Testis (tissue), 3 donors: ENCODE results near the gene ZPBP2. TPM values are rescaled to one million over a fixed set of nuclear protein-coding genes. Genes with fewer than 3 reads are reported as not detected.
A peak's percentile ranks its signal among the peaks of the same experiment; 100 is the strongest.
"Not testable (repeated sequence)": the region's sequence is repeated elsewhere in the genome, so short reads cannot be mapped to it uniquely, and the experiment has no call there.

Experiments used
- DNase-seq: peaks from one replicate; pipeline ENCODE4 v3.0.0-alpha.2; 2019
- H3K27ac ChIP-seq, 2 donors: fragments of 200-600 bp; sonication (generic); one replicate each; pipeline ENCODE4 v1.5.1; 2019
- H3K27me3 ChIP-seq: fragments of 200-600 bp; sonication (generic); one replicate; pipeline ENCODE4 v1.5.1; 2019
- H3K36me3 ChIP-seq: fragments of 200-600 bp; sonication (generic); one replicate; pipeline ENCODE4 v1.5.1; 2017; ENCODE audit warnings: low read depth; ENCODE audit errors: missing control alignments
- H3K4me1 ChIP-seq: fragments of 200-600 bp; sonication (generic); one replicate; pipeline ENCODE4 v1.5.1; 2019
- H3K4me3 ChIP-seq, 2 donors: fragments of 200-600 bp; sonication (generic); one replicate each; pipeline ENCODE4 v1.5.1; 2017 to 2019
- H3K9me3 ChIP-seq: fragments of 200-600 bp; sonication (generic); one replicate; pipeline ENCODE4 v1.5.1; 2017
- POLR2A ChIP-seq: fragments of 450-650 bp; IDR thresholded peaks from one replicate; pipeline ENCODE4 v1.6.1; 2017; ENCODE audit warnings: antibody characterized with exemption, mild to moderate bottlenecking, moderate library complexity
- WGBS, 2 donors: methylation state at CpG; one replicate each; pipeline ENCODE4 v1.1.5; 2018; 5-methylcytosine and 5-hydroxymethylcytosine counted together
- intact Hi-C: fragments of 100-400 bp; cut with DNase I; formaldehyde crosslinking; loops from one replicate; pipeline ENCODE4 v1.15.1; 2023; ENCODE audit warnings: low total_unique reads
- polyA plus RNA-seq: library from polyadenylated mRNA; stranded (reverse); fragments of 350-450 nt; fragmentation: Illumina TruSeq; extraction: RNeasy Lipid Tissue Mini Kit (QIAGEN cat#74804); gene quantifications from one replicate; pipeline ENCODE4 v1.2.3, GENCODE V29; 2014; ENCODE audit warnings: low read depth, low replicate concordance; ENCODE audit not compliant: insufficient read depth
- total RNA-seq, 2 donors: library from RNA; depleted of rRNA; stranded (reverse); fragments of >200 nt; gene quantifications; one replicate each; pipeline ENCODE4 v1.2.3, GENCODE V29; 2016
- TF ChIP-seq, protein P1 (sequence below), 3 experiments: fragments of 450-650 bp in 2 of 3; fragments of 200-600 bp in 1 of 3; sonication (generic) in 1 of 3; IDR thresholded peaks; one replicate each; pipeline ENCODE4 v1.5.1; 2016 to 2019; ENCODE audit warnings: antibody characterized with exemption in 3 of 3, mild to moderate bottlenecking in 2 of 3, moderate library complexity in 1 of 3

Gene ZPBP2
- total and polyA plus RNA-seq, 3 donors from 2014 or later: 45.1 to 224 (median 63.1) TPM

GRCh38 chr17:39852239-39852638 lies 15.8 kb upstream of the ZPBP2 start:
- no peaks in the 10 kb centered on the region for H3K36me3 ChIP-seq
- H3K9me3 ChIP-seq: no peaks in the 10 kb centered on the region
- no peak for DNase-seq
- intact Hi-C loops: no loop called here
- H3K4me3 ChIP-seq: no peak overlapping the region
- H3K27ac ChIP-seq: no peak overlapping the region
- TF ChIP-seq POLR2A: no peak
- TF ChIP-seq, protein P1, sequence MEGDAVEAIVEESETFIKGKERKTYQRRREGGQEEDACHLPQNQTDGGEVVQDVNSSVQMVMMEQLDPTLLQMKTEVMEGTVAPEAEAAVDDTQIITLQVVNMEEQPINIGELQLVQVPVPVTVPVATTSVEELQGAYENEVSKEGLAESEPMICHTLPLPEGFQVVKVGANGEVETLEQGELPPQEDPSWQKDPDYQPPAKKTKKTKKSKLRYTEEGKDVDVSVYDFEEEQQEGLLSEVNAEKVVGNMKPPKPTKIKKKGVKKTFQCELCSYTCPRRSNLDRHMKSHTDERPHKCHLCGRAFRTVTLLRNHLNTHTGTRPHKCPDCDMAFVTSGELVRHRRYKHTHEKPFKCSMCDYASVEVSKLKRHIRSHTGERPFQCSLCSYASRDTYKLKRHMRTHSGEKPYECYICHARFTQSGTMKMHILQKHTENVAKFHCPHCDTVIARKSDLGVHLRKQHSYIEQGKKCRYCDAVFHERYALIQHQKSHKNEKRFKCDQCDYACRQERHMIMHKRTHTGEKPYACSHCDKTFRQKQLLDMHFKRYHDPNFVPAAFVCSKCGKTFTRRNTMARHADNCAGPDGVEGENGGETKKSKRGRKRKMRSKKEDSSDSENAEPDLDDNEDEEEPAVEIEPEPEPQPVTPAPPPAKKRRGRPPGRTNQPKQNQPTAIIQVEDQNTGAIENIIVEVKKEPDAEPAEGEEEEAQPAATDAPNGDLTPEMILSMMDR (IDR thresholded peaks at IDR 0.05): no peak
- no peaks in the 10 kb centered on the region for H3K27me3 ChIP-seq
- 19 to 42% methylated on average over 3 of the region's 3 CpGs for WGBS, 2 donors
- H3K4me1 ChIP-seq: no peaks in the 10 kb centered on the region

DNA sequence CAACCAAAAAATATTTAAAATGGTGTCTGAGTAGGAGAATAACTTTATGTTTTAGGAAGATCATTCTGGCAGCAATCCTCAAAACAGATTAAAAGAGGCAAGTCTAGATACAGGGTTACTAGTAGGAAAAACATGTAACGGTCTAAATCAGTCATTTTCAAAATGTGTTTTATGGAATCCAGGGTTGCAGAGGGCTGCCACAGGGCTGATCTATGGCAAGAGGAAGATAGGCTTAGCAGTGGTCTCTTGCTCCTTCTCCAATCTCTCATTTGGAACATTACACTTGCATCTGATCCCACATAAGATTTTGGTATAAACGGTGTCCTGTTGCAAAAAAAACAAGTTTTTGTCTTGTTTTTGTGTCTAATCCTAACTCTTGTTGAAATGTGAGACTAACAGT lies 13.1 kb upstream of the ZPBP2 start:
- Histone ChIP-seq H3K4me3 (no peak overlapping the region), H3K36me3 (no peaks in the 10 kb centered on the region), H3K27me3 (no peaks in the 10 kb centered on the region), H3K4me1 (no peaks in the 10 kb centered on the region), H3K27ac (no peak overlapping the region), H3K9me3 (no peaks in the 10 kb centered on the region)
- no peak for DNase-seq
- TF ChIP-seq POLR2A: no peak
- TF ChIP-seq, protein P1 (IDR thresholded peaks at IDR 0.05): no peak
- intact Hi-C loops: no loop called here
- 64 to 77% methylated on average over 2 of the region's 2 CpGs for WGBS, 2 donors

DNA sequence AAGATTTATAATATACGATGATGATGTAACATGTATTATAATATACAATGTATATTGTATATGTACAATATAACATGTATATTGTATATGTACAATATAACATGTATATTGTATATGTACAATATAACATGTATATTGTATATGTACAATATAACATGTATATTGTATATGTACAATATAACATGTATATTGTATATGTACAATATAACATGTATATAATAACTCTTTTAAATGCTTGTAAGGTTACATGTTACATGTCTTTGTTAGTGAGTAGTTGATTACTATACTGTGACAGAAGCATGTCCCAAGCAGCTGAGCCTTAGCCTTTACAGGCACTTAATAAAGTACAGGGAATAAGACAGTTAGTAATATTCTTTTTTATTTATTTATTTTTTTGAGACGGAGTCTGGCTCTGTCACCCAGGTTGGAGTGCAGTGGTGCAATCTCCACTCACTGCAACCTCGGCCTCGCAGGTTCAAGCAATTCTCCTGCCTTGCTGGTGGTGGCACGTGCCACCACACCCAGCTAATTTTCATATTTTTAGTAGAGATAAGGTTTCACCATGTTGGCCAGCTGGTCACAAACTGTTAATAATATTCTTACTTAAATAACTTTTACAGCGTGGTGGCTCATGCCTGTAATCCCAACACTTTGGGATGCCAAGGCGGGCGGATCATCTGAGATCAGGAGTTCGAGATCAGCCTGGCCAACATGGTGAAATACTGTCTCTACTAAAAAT lies 11.9 kb upstream of the ZPBP2 start:
- H3K4me1 ChIP-seq, intact Hi-C loops, H3K4me3 ChIP-seq, H3K27me3 ChIP-seq, H3K36me3 ChIP-seq, H3K27ac ChIP-seq, DNase-seq, H3K9me3 ChIP-seq: not testable (repeated sequence)
- 88 to 93% methylated on average over 9 of the region's 9 CpGs for WGBS, 2 donors

GRCh38 chr17:39861235-39861634 lies 6.8 kb upstream of the ZPBP2 start:
- H3K4me1 ChIP-seq: peaks cover 4% of the 10 kb centered on the region
- no peak for DNase-seq
- no peak overlapping the region for H3K4me3 ChIP-seq
- no peaks in the 10 kb centered on the region for H3K36me3 ChIP-seq
- peaks cover 3% of the 10 kb centered on the region for H3K27me3 ChIP-seq
- TF ChIP-seq, protein P1 (IDR thresholded peaks at IDR 0.05): no peak
- TF ChIP-seq POLR2A: no peak
- H3K27ac ChIP-seq: no peak overlapping the region
- intact Hi-C loops: no loop called here
- 84 to 90% methylated on average over 5 of the region's 5 CpGs for WGBS, 2 donors
- H3K9me3 ChIP-seq: no peaks in the 10 kb centered on the region

DNA sequence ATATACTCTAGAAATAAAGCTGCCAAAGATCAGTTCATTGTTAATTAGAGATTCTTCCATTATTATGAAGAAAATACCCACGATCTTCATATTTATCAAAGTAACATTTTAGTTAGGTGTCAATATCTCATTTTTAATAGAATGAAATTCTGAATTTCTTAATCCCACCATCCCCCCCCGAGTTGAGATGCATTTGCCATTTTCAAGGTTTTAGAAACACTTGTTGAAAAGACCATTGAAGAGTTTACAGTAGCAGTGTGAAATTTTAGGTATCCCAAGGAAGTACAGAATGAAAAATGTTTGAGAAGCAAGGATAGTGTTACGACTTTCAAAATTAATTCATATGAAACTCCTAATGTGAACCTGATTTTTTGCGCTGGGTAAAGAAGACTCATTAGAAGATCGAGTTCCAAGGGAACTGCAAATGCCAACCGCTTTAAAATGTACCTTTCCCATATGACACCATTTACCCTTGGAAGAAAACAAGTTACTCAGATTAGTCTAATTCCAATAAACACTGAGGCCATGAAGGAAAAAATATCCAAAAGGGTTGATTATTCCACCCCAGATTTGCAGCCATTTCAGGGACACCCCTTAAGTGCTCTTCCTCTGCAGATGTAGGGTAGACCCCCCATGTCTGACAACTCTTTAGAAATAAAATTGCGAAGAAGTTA lies 4.6 kb upstream of the ZPBP2 start:
- Histone ChIP-seq H3K4me1 (peaks cover 5% of the 10 kb centered on the region), H3K9me3 (no peaks in the 10 kb centered on the region), H3K27ac (no peak overlapping the region), H3K36me3 (no peaks in the 10 kb centered on the region), H3K4me3 (peak overlapping the region; percentile 6 to 64), H3K27me3 (peaks cover 3% of the 10 kb centered on the region)
- intact Hi-C loops: no loop called here
- TF ChIP-seq POLR2A: no peak
- TF ChIP-seq, protein P1 (IDR thresholded peaks at IDR 0.05): no peak
- no peak for DNase-seq
- WGBS, 2 donors: 48 to 53% methylated on average over 7 of the region's 7 CpGs
